ENCODE measurements around the gene KCNH8. TPM values are rescaled to one million over a fixed set of nuclear protein-coding genes. Genes with fewer than 3 reads are reported as not detected.

The KCNH8 gene
- total and polyA plus RNA-seq, 2 of the 4 experiments (the other 2 are of a cell fraction), result not detected

DNA sequence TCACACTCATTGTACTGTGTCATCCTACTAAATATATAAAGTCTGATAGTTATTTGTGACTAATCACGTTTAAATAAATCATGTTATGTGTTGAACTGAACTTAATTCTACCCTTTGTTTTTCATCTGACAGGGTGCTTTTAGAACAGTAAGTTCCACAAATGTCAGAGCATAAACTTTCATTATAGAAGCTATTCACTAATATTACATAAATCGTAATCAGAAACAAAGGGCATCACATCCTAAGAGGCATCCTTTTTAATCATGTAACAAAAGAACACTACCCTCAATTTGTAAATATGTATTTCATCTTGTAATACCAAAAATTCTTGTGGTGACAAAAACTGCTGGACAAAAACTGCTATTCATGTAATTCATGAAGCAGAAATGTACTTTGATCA lies 50.8 kb downstream of the KCNH8 start:
- no peaks in the 10 kb centered on the region for H4K20me1 ChIP-seq (ENCODE audit: insufficient read depth, low read length)
- H3K56ac ChIP-seq (ENCODE audit: extremely low read depth, insufficient read depth, low read length), result no peak overlapping the region
- no peak overlapping the region for H3K4me2 ChIP-seq (ENCODE audit: low read depth, low read length)
- in situ Hi-C loops (cut with MboI; ENCODE audit: low sequenced_read_pairs) (no loop called here), intact Hi-C loops (cut with micrococcal nuclease) (no loop called here), dilution Hi-C loops (cut with HindIII; ENCODE audit: low sequenced_read_pairs, unreplicated experiment) (no loop called here)
- H2BK20ac ChIP-seq (ENCODE audit: low read depth, low read length), result no peak overlapping the region
- DNase-seq, result no peak
- no peak overlapping the region for H2BK15ac ChIP-seq (ENCODE audit: low read depth, low read length)
- H3K4ac ChIP-seq (ENCODE audit: low read depth, low read length), result no peak overlapping the region
- H2BK5ac ChIP-seq (ENCODE audit: low read depth, low read length, poor library complexity, severe bottlenecking), result no peak overlapping the region
- no peak overlapping the region for H3K23ac ChIP-seq (ENCODE audit: low read depth, low read length)
- CTCF ChIA-PET, result no interaction called here
- ATAC-seq (ENCODE audit: low read depth), result no peak
- no CpG with 5 or more reads among the region's 2 CpGs for WGBS, 2 experiments (ENCODE audit: extremely low coverage in 2 of 2, insufficient read length in 1 of 2)
- H2AK5ac ChIP-seq (ENCODE audit: low read depth, low read length), result no peak overlapping the region
- TF ChIP-seq, protein P1, sequence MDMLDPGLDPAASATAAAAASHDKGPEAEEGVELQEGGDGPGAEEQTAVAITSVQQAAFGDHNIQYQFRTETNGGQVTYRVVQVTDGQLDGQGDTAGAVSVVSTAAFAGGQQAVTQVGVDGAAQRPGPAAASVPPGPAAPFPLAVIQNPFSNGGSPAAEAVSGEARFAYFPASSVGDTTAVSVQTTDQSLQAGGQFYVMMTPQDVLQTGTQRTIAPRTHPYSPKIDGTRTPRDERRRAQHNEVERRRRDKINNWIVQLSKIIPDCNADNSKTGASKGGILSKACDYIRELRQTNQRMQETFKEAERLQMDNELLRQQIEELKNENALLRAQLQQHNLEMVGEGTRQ (IDR thresholded peaks at IDR 0.05; ENCODE audit: low read depth, low read length), result no peak
- TF ChIP-seq, protein P2, sequence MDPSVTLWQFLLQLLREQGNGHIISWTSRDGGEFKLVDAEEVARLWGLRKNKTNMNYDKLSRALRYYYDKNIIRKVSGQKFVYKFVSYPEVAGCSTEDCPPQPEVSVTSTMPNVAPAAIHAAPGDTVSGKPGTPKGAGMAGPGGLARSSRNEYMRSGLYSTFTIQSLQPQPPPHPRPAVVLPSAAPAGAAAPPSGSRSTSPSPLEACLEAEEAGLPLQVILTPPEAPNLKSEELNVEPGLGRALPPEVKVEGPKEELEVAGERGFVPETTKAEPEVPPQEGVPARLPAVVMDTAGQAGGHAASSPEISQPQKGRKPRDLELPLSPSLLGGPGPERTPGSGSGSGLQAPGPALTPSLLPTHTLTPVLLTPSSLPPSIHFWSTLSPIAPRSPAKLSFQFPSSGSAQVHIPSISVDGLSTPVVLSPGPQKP (IDR thresholded peaks at IDR 0.05; ENCODE audit: borderline replicate concordance, low read depth, low read length), result no peak
- H3K9me1 ChIP-seq (ENCODE audit: insufficient read depth, low read length), result no peaks in the 10 kb centered on the region
- BruUV-seq (replicated peaks), result no TSS peak
- no peak overlapping the region for H2AK9ac ChIP-seq (replicated peaks; ENCODE audit: low read depth, low read length, poor library complexity)
- no peaks in the 10 kb centered on the region for H3K36me3 ChIP-seq (ENCODE audit: control insufficient read depth, insufficient read depth, low read length)
- no peak overlapping the region for H3K4me3 ChIP-seq (ENCODE audit: insufficient read depth, low read depth, low read length)
- H4K5ac ChIP-seq (ENCODE audit: low read depth, low read length), result no peak overlapping the region
- peaks cover 7% of the 10 kb centered on the region for H3K9me3 ChIP-seq (ENCODE audit: control insufficient read depth, insufficient read depth, low read length)
- no peak overlapping the region for H3K27ac ChIP-seq (ENCODE audit: insufficient read depth, low read length)
- POLR2A ChIA-PET (ENCODE audit: unreplicated experiment), result no interaction called here
- H3K18ac ChIP-seq (ENCODE audit: low read depth, low read length), result no peak overlapping the region
- no peaks in the 10 kb centered on the region for H3K27me3 ChIP-seq (ENCODE audit: control insufficient read depth, insufficient read depth, low read length)
- no peak overlapping the region for H4K8ac ChIP-seq (ENCODE audit: low read depth in 2 of 2, low read length in 2 of 2)
- no peak overlapping the region for H3K14ac ChIP-seq (replicated peaks; ENCODE audit: low read depth, low read length)
- no peak overlapping the region for H3K9ac ChIP-seq (ENCODE audit: low read depth, low read length)
- no peaks in the 10 kb centered on the region for H3K79me1 ChIP-seq (ENCODE audit: low read depth in 1 of 2, low read length in 2 of 2)
- H3K4me1 ChIP-seq (ENCODE audit: control insufficient read depth, insufficient read depth, low read length), result no peaks in the 10 kb centered on the region
- H2BK120ac ChIP-seq (ENCODE audit: low read depth, low read length), result no peak overlapping the region
- no peak overlapping the region for H2AFZ ChIP-seq (replicated peaks; ENCODE audit: low read length, poor library complexity)
- H4K91ac ChIP-seq (ENCODE audit: insufficient read depth, low read depth, low read length), result no peak overlapping the region
